Measurements from ENCODE around the gene SYT7.

GRCh38 chr11:61516675-61517572, 64.0 kb downstream of the SYT7 start:
- peak; percentile 95 for TF ChIP-seq CTCF (IDR thresholded peaks at IDR 0.05; ENCODE audit: low read depth, low read length)
- no peak for TF ChIP-seq MYC (IDR thresholded peaks at IDR 0.05; ENCODE audit: low read depth, low read length)
- no peak for TF ChIP-seq MAX (IDR thresholded peaks at IDR 0.05; ENCODE audit: low read depth, low read length)

All from NB4 (cell line).